DOHH2 (cell line): Measurements from ENCODE around the gene LNX2.

ENCODE experiments used
- H3F3A ChIP-seq: fragments of 200-600 bp; sonication (generic), shearing (Covaris generic); 2 replicates; pipeline ENCODE4 v1.6.0; 2016; ENCODE audit warnings: antibody characterized with exemption, mild to moderate bottlenecking; ENCODE audit not compliant: control insufficient read depth, insufficient read depth
- H3K27ac ChIP-seq: fragments of 200-600 bp; sonication (generic); 2 replicates; pipeline ENCODE4 v1.5.1; 2014; ENCODE audit warnings: low read depth, mild to moderate bottlenecking, low read length, moderate library complexity
- H3K27me3 ChIP-seq: fragments of 200-600 bp; sonication (generic); 2 replicates; pipeline ENCODE4 v1.6.1; 2014; ENCODE audit warnings: mild to moderate bottlenecking, low read length, mixed read lengths; ENCODE audit not compliant: control insufficient read depth
- H3K36me3 ChIP-seq: fragments of 200-600 bp; sonication (generic); 2 replicates; pipeline ENCODE4 v1.6.1; 2014; ENCODE audit warnings: mild to moderate bottlenecking, low read length, moderate library complexity, mixed read lengths; ENCODE audit not compliant: control insufficient read depth
- H3K4me1 ChIP-seq: fragments of 200-600 bp; sonication (generic); 2 replicates; pipeline ENCODE4 v1.6.1; 2014; ENCODE audit warnings: mild to moderate bottlenecking, low read length, mixed read lengths; ENCODE audit not compliant: control insufficient read depth
- H3K4me2 ChIP-seq: fragments of 200-600 bp; sonication (generic); 2 replicates; pipeline ENCODE4 v1.6.0; 2014; ENCODE audit warnings: mild to moderate bottlenecking, low read length, moderate library complexity
- H3K4me3 ChIP-seq: fragments of 200-600 bp; sonication (generic); 2 replicates; pipeline ENCODE4 v1.5.1; 2014; ENCODE audit warnings: mild to moderate bottlenecking, low read length, mixed read lengths
- H3K79me2 ChIP-seq: fragments of 200-600 bp; sonication (generic); 2 replicates; pipeline ENCODE4 v1.6.1; 2014; ENCODE audit warnings: mild to moderate bottlenecking, low read length, mixed read lengths; ENCODE audit not compliant: control insufficient read depth
- H3K9me2 ChIP-seq: fragments of 200-600 bp; sonication (generic); replicated peaks from 2 replicates; pipeline ENCODE4 v1.6.1; 2014; ENCODE audit warnings: mild to moderate bottlenecking, low read length, mixed read lengths; ENCODE audit not compliant: control insufficient read depth
- H3K9me3 ChIP-seq: fragments of 200-600 bp; sonication (generic); 2 replicates; pipeline ENCODE4 v1.6.1; 2014; ENCODE audit warnings: antibody characterized with exemption, low read length, mixed read lengths; ENCODE audit not compliant: control insufficient read depth, insufficient read depth
- H4K20me1 ChIP-seq: fragments of 200-600 bp; sonication (generic); 2 replicates; pipeline ENCODE4 v1.6.0; 2014; ENCODE audit warnings: low read depth, mild to moderate bottlenecking, antibody characterized with exemption, low read length, moderate library complexity; ENCODE audit not compliant: control insufficient read depth, insufficient read depth
- EZH2phosphoT487 ChIP-seq: fragments of 200-600 bp; sonication (generic); IDR thresholded peaks from 2 replicates; pipeline ENCODE4 v1.6.1; 2017; ENCODE audit warnings: borderline replicate concordance, mild to moderate bottlenecking, antibody characterized with exemption, low read length, moderate library complexity, mixed read lengths
- TF ChIP-seq, protein P1 (sequence below): fragments of 200-600 bp; sonication (generic); IDR thresholded peaks from one replicate; pipeline ENCODE4 v1.5.1; 2014; ENCODE audit warnings: antibody characterized with exemption, mild to moderate bottlenecking, low read depth, low read length; ENCODE audit not compliant: poor library complexity, severe bottlenecking

Gene LNX2

DNA sequence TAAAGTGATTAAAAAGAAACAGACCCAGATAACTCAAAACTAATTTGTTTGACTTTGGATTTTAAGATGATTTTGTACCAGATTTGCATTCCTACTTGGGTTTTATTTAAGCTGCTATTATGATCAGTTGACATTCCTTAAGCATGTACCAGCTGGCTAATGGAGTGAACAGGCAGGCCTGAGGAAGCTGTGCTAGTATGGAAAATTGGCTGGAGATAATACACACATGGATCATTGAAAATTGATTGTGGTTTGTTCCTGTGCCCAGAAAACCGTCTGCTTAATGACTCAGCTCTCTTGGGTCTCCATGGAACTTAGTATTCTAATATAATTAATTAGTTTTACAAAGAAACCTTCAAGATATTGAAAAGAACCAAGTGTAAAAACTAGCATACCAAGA lies 24.0 kb upstream of the LNX2 start:
- H4K20me1 ChIP-seq = no peaks in the 10 kb centered on the region
- no peak overlapping the region for H3K4me2 ChIP-seq
- peaks cover 61% of the 10 kb centered on the region for H3K36me3 ChIP-seq
- TF ChIP-seq, protein P1, sequence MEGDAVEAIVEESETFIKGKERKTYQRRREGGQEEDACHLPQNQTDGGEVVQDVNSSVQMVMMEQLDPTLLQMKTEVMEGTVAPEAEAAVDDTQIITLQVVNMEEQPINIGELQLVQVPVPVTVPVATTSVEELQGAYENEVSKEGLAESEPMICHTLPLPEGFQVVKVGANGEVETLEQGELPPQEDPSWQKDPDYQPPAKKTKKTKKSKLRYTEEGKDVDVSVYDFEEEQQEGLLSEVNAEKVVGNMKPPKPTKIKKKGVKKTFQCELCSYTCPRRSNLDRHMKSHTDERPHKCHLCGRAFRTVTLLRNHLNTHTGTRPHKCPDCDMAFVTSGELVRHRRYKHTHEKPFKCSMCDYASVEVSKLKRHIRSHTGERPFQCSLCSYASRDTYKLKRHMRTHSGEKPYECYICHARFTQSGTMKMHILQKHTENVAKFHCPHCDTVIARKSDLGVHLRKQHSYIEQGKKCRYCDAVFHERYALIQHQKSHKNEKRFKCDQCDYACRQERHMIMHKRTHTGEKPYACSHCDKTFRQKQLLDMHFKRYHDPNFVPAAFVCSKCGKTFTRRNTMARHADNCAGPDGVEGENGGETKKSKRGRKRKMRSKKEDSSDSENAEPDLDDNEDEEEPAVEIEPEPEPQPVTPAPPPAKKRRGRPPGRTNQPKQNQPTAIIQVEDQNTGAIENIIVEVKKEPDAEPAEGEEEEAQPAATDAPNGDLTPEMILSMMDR = no peak
- no peak for TF ChIP-seq EZH2phosphoT487
- no peak overlapping the region for H3K27ac ChIP-seq
- no peaks in the 10 kb centered on the region for H3K27me3 ChIP-seq
- H3F3A ChIP-seq = no peaks in the 10 kb centered on the region
- peaks cover 69% of the 10 kb centered on the region for H3K79me2 ChIP-seq
- no peaks in the 10 kb centered on the region for H3K4me1 ChIP-seq
- no peaks in the 10 kb centered on the region for H3K9me3 ChIP-seq
- no peaks in the 10 kb centered on the region for H3K9me2 ChIP-seq
- H3K4me3 ChIP-seq = no peak overlapping the region

DNA sequence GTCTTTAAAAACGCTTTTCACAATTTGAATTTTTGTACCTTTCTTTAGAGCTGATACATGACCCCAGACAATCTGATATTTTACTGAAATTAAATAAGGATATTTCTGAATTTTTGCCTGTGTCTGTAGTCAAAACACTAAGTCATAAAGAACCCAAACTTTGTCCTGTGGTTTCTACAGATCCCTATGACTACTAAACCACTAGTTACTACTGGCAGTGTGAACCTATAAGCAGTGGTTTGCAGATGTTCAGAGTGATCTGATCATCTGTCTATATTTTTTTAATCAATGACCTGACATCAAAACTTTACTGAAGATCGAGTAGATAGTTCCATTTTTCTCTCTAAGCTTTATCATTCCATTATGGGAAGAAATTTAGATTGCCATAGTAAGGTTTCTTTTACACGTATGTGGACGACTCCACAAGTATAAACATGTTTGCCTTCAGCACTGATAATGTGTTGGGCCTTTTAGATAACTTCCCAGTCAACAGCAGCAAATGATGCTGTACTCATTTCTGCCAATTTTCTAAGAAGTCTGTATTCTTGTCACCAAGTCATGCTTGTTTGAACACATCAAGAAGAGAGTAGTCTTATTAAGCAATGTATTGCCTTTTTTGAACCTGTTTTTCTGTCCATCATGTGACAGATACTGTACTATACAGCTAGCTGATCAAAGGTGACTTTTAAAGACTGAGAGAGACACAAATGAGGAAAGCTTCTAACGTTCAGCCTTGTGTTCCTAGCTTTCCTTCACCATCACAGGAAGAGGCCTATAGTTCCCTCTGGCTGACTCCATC lies 23.2 kb upstream of the LNX2 start:
- Histone ChIP-seq H3K36me3 (peaks cover 54% of the 10 kb centered on the region), H4K20me1 (no peaks in the 10 kb centered on the region), H3K4me1 (no peaks in the 10 kb centered on the region), H3K79me2 (peaks cover 76% of the 10 kb centered on the region), H3K4me3 (no peak overlapping the region), H3F3A (no peaks in the 10 kb centered on the region), H3K27me3 (no peaks in the 10 kb centered on the region), H3K27ac (no peak overlapping the region), H3K4me2 (no peak overlapping the region), H3K9me2 (no peaks in the 10 kb centered on the region), H3K9me3 (no peaks in the 10 kb centered on the region)
- no peak for TF ChIP-seq EZH2phosphoT487

DNA sequence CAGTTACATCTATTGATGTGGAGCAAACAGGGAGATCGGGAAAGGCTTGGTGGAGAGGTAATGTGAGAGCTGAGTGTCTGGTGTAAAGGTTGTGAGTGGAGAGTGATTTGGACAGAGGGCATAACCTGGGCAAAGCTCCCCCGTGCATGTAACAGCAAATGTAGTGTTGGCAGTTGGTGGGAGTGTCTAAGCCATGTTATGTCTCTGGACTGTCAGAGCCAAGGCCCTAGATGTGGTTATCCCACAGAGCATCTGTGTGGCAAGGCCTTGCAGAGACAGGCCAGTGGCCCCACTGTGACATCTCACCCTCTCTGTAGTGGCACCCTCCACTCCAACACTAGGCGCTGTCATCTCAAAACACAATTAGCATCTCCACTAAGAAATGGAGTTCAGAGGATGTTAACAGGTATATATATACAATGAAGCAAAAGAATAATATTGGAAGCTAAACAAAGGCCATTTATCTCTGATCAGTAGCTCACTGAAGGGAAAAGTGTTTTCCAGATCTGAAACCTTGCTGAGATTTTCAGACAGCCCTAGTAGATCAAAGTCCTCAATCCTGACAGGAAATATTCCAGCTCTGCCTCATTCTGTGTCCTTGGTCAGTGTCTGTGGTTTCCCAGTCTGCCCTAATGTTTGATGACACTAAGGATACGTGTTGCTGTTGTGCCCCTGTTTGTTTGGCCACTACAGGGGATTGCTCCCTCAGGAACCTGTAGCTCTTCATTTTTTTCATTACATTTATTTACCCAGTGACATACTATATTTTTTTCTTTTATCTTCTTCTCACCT lies 21.6 kb upstream of the LNX2 start:
- no peak for TF ChIP-seq EZH2phosphoT487
- TF ChIP-seq, protein P1 = no peak
- Histone ChIP-seq H3K4me3 (no peak overlapping the region), H3K9me2 (no peaks in the 10 kb centered on the region), H3K27me3 (no peaks in the 10 kb centered on the region), H3K9me3 (no peaks in the 10 kb centered on the region), H3K36me3 (peaks cover 42% of the 10 kb centered on the region), H3F3A (no peaks in the 10 kb centered on the region), H4K20me1 (no peaks in the 10 kb centered on the region), H3K4me2 (no peak overlapping the region), H3K79me2 (peaks cover 88% of the 10 kb centered on the region), H3K4me1 (no peaks in the 10 kb centered on the region), H3K27ac (no peak overlapping the region)

DNA sequence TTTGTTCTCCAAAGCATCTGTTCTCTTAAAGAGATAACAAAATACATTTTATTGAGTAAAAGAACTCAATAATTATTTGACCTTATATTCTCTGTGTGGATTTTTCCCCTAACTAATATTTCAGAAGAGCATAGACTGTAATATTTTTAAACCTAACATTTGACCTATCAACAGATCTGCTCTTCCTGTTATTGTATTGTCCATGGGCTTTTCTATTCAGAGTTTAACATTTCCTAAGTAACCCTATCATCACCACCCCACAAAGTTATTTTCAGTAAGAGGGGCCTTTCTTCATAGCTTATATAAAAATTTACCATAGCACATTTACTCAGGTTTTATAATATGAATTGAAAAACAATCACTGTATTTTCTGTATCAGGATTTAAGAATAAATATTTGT lies 18.9 kb upstream of the LNX2 start:
- H3K27me3 ChIP-seq = no peaks in the 10 kb centered on the region
- no peaks in the 10 kb centered on the region for H4K20me1 ChIP-seq
- no peak overlapping the region for H3K27ac ChIP-seq
- H3K79me2 ChIP-seq = peaks cover 86% of the 10 kb centered on the region
- no peak for TF ChIP-seq EZH2phosphoT487
- TF ChIP-seq, protein P1 = no peak
- no peak overlapping the region for H3K4me2 ChIP-seq
- H3K4me3 ChIP-seq = no peak overlapping the region
- no peaks in the 10 kb centered on the region for H3K9me3 ChIP-seq
- H3K4me1 ChIP-seq = no peaks in the 10 kb centered on the region
- H3K36me3 ChIP-seq = peaks cover 28% of the 10 kb centered on the region
- H3F3A ChIP-seq = no peaks in the 10 kb centered on the region
- H3K9me2 ChIP-seq = no peaks in the 10 kb centered on the region
